SK-N-SH treated with all-trans-retinoic acid at 6 μM for 48 hours (cell line): ENCODE measurements around the gene EHD2.

ENCODE experiments used
- ATAC-seq: fragments of 200-7000 bp; cut with Tn5 transposase; 3 replicates; pipeline ENCODE4 v1.9.1; 2020; ENCODE audit warnings: mild to moderate bottlenecking, moderate library complexity
- ARNTL ChIP-seq: fragments of 450-650 bp; formaldehyde crosslinking; IDR thresholded peaks from 2 replicates; pipeline ENCODE4 v1.5.0; 2020; ENCODE audit warnings: low read depth, mild to moderate bottlenecking, moderate library complexity, borderline replicate concordance
- BACH2 ChIP-seq: fragments of 250-450 bp; sonication (Bioruptor Pico); IDR thresholded peaks from 2 replicates; pipeline ENCODE4 v1.9.0; 2021; ENCODE audit warnings: mild to moderate bottlenecking, borderline replicate concordance
- CSDC2 ChIP-seq: fragments of 250-450 bp; sonication (Bioruptor Pico); IDR thresholded peaks from 2 replicates; pipeline ENCODE4 v1.5.0; 2020; ENCODE audit warnings: mild to moderate bottlenecking, moderate library complexity
- ESRRG ChIP-seq: fragments of 250-450 bp; sonication (Bioruptor Pico); IDR thresholded peaks from 2 replicates; pipeline ENCODE4 v1.6.1; 2021; ENCODE audit warnings: mild to moderate bottlenecking
- GLIS3 ChIP-seq: fragments of 250-450 bp; sonication (Bioruptor Pico); IDR thresholded peaks from 2 replicates; pipeline ENCODE4 v1.5.0; 2020; ENCODE audit warnings: mild to moderate bottlenecking, moderate library complexity
- ISL1 ChIP-seq: fragments of 250-450 bp; sonication (Bioruptor Pico); IDR thresholded peaks from 2 replicates; pipeline ENCODE4 v2.1.2; 2022; ENCODE audit warnings: mild to moderate bottlenecking, moderate library complexity
- OSR1 ChIP-seq: fragments of 250-450 bp; sonication (Bioruptor Pico); IDR thresholded peaks from 2 replicates; pipeline ENCODE4 v1.8.0; 2022; ENCODE audit warnings: moderate library complexity, mild to moderate bottlenecking, inconsistent platforms
- PPARA ChIP-seq: fragments of 250-450 bp; sonication (Bioruptor Pico); IDR thresholded peaks from 2 replicates; pipeline ENCODE4 v1.5.0; 2020; ENCODE audit warnings: mild to moderate bottlenecking, borderline replicate concordance
- SNAI2 ChIP-seq: fragments of 250-450 bp; sonication (Bioruptor Pico); IDR thresholded peaks from 2 replicates; pipeline ENCODE4 v1.5.0; 2020; ENCODE audit warnings: mild to moderate bottlenecking, moderate library complexity
- TCF4 ChIP-seq: fragments of 250-450 bp; sonication (Bioruptor Pico); IDR thresholded peaks from 2 replicates; pipeline ENCODE4 v1.8.0; 2021; ENCODE audit warnings: mild to moderate bottlenecking, moderate library complexity, borderline replicate concordance
- TOX ChIP-seq: fragments of 250-450 bp; sonication (Bioruptor Pico); IDR thresholded peaks from 2 replicates; pipeline ENCODE4 v1.8.0; 2021; ENCODE audit warnings: mild to moderate bottlenecking, moderate library complexity, borderline replicate concordance
- ZC3H10 ChIP-seq: fragments of 250-450 bp; sonication (Bioruptor Pico); IDR thresholded peaks from 2 replicates; pipeline ENCODE4 v1.5.1; 2021; ENCODE audit warnings: mild to moderate bottlenecking, moderate library complexity
- ZFP3 ChIP-seq: fragments of 250-450 bp; sonication (Bioruptor Pico); IDR thresholded peaks from 2 replicates; pipeline ENCODE4 v1.5.0; 2020; ENCODE audit warnings: mild to moderate bottlenecking, moderate library complexity
- ZFP30 ChIP-seq: fragments of 450-650 bp; formaldehyde crosslinking; IDR thresholded peaks from 2 replicates; pipeline ENCODE4 v1.5.0; 2022; ENCODE audit warnings: mild to moderate bottlenecking, moderate library complexity
- ZNF565 ChIP-seq: fragments of 450-650 bp; formaldehyde crosslinking; conservative IDR thresholded peaks from 2 replicates; pipeline ENCODE4 v1.5.0; 2020; ENCODE audit warnings: low read depth, mild to moderate bottlenecking, moderate library complexity
- ZNF70 ChIP-seq: fragments of 450-650 bp; formaldehyde crosslinking; IDR thresholded peaks from 2 replicates; pipeline ENCODE4 v1.5.0; 2020; ENCODE audit warnings: mild to moderate bottlenecking, moderate library complexity
- TF ChIP-seq, protein P1 (sequence below): fragments of 250-450 bp; sonication (Bioruptor Pico); IDR thresholded peaks from 2 replicates; pipeline ENCODE4 v1.5.1; 2021; ENCODE audit warnings: mild to moderate bottlenecking, moderate library complexity
- TF ChIP-seq, protein P2 (sequence below): fragments of 250-450 bp; sonication (Bioruptor Pico); IDR thresholded peaks from 2 replicates; pipeline ENCODE4 v1.8.0; 2020; ENCODE audit warnings: mild to moderate bottlenecking, moderate library complexity, borderline replicate concordance
- TF ChIP-seq, protein P3 (sequence below): fragments of 250-450 bp; sonication (Bioruptor Pico); IDR thresholded peaks from 2 replicates; pipeline ENCODE4 v1.8.0; 2021; ENCODE audit warnings: low read depth, mild to moderate bottlenecking, moderate library complexity, borderline replicate concordance
- TF ChIP-seq, protein P4 (sequence below): fragments of 250-450 bp; sonication (Bioruptor Pico); IDR thresholded peaks from 2 replicates; pipeline ENCODE4 v1.5.1; 2020; ENCODE audit warnings: low read depth, mild to moderate bottlenecking, moderate library complexity
- TF ChIP-seq, protein P5 (sequence below): fragments of 250-450 bp; sonication (Bioruptor Pico); IDR thresholded peaks from 2 replicates; pipeline ENCODE4 v1.5.0; 2020; ENCODE audit warnings: mild to moderate bottlenecking, moderate library complexity

Gene EHD2

DNA sequence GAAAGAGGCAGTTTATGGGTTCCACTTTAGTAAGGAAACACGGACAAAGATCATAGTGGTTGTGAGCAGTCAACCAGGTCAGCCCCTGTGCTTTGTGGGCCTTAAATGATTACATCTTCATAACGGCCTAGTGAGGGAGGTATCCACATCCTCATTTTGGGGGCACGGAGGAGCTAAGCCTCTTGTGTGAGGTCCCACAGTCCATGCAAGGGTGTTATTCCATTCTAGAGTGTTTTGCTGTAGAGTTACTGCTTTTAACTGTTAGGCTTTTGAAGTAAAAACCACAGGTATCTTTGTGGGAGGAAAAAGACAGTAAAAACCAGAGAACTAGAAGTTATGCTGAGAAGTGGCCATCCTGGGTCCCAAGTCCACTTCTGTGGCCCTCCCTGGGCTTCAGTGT, 36.1 kb downstream of the EHD2 start:
- no peak for ATAC-seq
- TF ChIP-seq ZC3H10 (no peak), ZFP30 (CRISPR knock-in tag) (no peak), ZNF70 (CRISPR knock-in tag) (no peak), GLIS3 (no peak), PPARA (CRISPR knock-in tag) (no peak), ZNF565 (CRISPR knock-in tag) (no peak), ZFP3 (no peak)
- TF ChIP-seq, protein P1, sequence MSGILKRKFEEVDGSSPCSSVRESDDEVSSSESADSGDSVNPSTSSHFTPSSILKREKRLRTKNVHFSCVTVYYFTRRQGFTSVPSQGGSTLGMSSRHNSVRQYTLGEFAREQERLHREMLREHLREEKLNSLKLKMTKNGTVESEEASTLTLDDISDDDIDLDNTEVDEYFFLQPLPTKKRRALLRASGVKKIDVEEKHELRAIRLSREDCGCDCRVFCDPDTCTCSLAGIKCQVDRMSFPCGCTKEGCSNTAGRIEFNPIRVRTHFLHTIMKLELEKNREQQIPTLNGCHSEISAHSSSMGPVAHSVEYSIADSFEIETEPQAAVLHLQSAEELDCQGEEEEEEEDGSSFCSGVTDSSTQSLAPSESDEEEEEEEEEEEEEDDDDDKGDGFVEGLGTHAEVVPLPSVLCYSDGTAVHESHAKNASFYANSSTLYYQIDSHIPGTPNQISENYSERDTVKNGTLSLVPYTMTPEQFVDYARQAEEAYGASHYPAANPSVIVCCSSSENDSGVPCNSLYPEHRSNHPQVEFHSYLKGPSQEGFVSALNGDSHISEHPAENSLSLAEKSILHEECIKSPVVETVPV = no peak
- TF ChIP-seq, protein P2, sequence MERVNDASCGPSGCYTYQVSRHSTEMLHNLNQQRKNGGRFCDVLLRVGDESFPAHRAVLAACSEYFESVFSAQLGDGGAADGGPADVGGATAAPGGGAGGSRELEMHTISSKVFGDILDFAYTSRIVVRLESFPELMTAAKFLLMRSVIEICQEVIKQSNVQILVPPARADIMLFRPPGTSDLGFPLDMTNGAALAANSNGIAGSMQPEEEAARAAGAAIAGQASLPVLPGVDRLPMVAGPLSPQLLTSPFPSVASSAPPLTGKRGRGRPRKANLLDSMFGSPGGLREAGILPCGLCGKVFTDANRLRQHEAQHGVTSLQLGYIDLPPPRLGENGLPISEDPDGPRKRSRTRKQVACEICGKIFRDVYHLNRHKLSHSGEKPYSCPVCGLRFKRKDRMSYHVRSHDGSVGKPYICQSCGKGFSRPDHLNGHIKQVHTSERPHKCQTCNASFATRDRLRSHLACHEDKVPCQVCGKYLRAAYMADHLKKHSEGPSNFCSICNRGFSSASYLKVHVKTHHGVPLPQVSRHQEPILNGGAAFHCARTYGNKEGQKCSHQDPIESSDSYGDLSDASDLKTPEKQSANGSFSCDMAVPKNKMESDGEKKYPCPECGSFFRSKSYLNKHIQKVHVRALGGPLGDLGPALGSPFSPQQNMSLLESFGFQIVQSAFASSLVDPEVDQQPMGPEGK (CRISPR knock-in tag) = no peak

DNA sequence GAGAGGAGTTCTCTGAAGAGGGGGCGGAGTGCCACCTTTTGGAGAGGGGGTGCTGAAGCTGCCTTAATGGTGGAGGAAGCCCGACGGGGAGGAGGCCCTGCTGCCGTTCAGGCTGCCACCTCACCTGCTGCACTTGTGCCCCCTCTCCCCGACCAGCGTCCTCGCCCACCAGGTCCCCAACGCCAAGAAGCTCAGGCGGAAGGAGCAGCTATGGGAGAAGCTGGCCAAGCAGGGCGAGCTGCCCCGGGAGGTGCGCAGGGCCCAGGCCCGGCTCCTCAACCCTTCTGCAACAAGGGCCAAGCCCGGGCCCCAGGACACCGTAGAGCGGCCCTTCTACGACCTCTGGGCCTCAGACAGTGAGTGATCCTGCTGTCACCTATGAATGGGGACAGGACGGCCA, 37.5 kb downstream of the EHD2 start:
- TF ChIP-seq, protein P1 = no peak
- TF ChIP-seq ISL1 (CRISPR knock-in tag) (no peak), ZNF70 (CRISPR knock-in tag) (no peak), TCF4 (CRISPR knock-in tag) (no peak), SNAI2 (CRISPR knock-in tag) (no peak), PPARA (CRISPR knock-in tag) (no peak), BACH2 (CRISPR knock-in tag) (no peak), ESRRG (no peak), ZFP30 (CRISPR knock-in tag) (no peak), TOX (CRISPR knock-in tag) (no peak), OSR1 (CRISPR knock-in tag) (no peak), GLIS3 (no peak), ZNF565 (CRISPR knock-in tag) (no peak), CSDC2 (CRISPR knock-in tag) (no peak), ARNTL (CRISPR knock-in tag) (no peak), ZFP3 (no peak)
- TF ChIP-seq, protein P3, sequence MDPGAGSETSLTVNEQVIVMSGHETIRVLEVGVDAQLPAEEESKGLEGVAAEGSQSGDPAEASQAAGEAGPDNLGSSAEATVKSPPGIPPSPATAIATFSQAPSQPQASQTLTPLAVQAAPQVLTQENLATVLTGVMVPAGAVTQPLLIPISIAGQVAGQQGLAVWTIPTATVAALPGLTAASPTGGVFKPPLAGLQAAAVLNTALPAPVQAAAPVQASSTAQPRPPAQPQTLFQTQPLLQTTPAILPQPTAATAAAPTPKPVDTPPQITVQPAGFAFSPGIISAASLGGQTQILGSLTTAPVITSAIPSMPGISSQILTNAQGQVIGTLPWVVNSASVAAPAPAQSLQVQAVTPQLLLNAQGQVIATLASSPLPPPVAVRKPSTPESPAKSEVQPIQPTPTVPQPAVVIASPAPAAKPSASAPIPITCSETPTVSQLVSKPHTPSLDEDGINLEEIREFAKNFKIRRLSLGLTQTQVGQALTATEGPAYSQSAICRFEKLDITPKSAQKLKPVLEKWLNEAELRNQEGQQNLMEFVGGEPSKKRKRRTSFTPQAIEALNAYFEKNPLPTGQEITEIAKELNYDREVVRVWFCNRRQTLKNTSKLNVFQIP (CRISPR knock-in tag) = no peak
- TF ChIP-seq, protein P2 (CRISPR knock-in tag) = no peak
- TF ChIP-seq, protein P4, sequence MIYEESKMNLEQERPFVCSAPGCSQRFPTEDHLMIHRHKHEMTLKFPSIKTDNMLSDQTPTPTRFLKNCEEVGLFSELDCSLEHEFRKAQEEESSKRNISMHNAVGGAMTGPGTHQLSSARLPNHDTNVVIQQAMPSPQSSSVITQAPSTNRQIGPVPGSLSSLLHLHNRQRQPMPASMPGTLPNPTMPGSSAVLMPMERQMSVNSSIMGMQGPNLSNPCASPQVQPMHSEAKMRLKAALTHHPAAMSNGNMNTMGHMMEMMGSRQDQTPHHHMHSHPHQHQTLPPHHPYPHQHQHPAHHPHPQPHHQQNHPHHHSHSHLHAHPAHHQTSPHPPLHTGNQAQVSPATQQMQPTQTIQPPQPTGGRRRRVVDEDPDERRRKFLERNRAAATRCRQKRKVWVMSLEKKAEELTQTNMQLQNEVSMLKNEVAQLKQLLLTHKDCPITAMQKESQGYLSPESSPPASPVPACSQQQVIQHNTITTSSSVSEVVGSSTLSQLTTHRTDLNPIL (CRISPR knock-in tag) = no peak
- TF ChIP-seq, protein P5, sequence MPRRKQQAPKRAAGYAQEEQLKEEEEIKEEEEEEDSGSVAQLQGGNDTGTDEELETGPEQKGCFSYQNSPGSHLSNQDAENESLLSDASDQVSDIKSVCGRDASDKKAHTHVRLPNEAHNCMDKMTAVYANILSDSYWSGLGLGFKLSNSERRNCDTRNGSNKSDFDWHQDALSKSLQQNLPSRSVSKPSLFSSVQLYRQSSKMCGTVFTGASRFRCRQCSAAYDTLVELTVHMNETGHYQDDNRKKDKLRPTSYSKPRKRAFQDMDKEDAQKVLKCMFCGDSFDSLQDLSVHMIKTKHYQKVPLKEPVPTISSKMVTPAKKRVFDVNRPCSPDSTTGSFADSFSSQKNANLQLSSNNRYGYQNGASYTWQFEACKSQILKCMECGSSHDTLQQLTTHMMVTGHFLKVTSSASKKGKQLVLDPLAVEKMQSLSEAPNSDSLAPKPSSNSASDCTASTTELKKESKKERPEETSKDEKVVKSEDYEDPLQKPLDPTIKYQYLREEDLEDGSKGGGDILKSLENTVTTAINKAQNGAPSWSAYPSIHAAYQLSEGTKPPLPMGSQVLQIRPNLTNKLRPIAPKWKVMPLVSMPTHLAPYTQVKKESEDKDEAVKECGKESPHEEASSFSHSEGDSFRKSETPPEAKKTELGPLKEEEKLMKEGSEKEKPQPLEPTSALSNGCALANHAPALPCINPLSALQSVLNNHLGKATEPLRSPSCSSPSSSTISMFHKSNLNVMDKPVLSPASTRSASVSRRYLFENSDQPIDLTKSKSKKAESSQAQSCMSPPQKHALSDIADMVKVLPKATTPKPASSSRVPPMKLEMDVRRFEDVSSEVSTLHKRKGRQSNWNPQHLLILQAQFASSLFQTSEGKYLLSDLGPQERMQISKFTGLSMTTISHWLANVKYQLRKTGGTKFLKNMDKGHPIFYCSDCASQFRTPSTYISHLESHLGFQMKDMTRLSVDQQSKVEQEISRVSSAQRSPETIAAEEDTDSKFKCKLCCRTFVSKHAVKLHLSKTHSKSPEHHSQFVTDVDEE (CRISPR knock-in tag) = no peak

More for the DNA sequence above, 37.5 kb downstream of the EHD2 start:
- no peak for ATAC-seq
